ENCODE measurements around the gene VSTM4. TPM values are rescaled to one million over a fixed set of nuclear protein-coding genes. Genes with fewer than 3 reads are reported as not detected.

VSTM4 gene
- total and polyA plus RNA-seq, 2 experiments from 2014 or later: 9.0 to 10.2 TPM

- no peaks in the 10 kb centered on the region for H3K9me3 ChIP-seq (ENCODE audit: low read depth)
- no peak overlapping the region for H3K4me2 ChIP-seq
- no peak overlapping the region for H3K27ac ChIP-seq
- DNase-seq (ENCODE audit: low spot score): peak; percentile 48
- H3K36me3 ChIP-seq (replicated peaks; ENCODE audit: insufficient read depth, low read depth): no peaks in the 10 kb centered on the region
- H3K4me1 ChIP-seq (ENCODE audit: insufficient read depth): no peaks in the 10 kb centered on the region
- WGBS (ENCODE audit: low lambda C conversion rate, missing lambda C conversion rate): 49% methylated on average over 8 of the region's 9 CpGs
- H3K79me2 ChIP-seq: no peaks in the 10 kb centered on the region
- H4K20me1 ChIP-seq (ENCODE audit: insufficient read depth, poor library complexity, severe bottlenecking): no peaks in the 10 kb centered on the region
- TF ChIP-seq CTCF (IDR thresholded peaks at IDR 0.05; ENCODE audit: poor library complexity) (peak; percentile 31), EZH2phosphoT487 (IDR thresholded peaks at IDR 0.05; ENCODE audit: low read depth, severe bottlenecking, unreplicated experiment) (no peak)
- no peaks in the 10 kb centered on the region for H3K27me3 ChIP-seq
- H2AFZ ChIP-seq: no peak overlapping the region
- no peaks in the 10 kb centered on the region for H3K9me2 ChIP-seq (replicated peaks; ENCODE audit: insufficient read depth)
- H3K4me3 ChIP-seq: no peak overlapping the region
Measured at GRCh38 chr10:49001402-49001801, 113.9 kb downstream of the VSTM4 start.

- H3K4me2 ChIP-seq: no peak overlapping the region
- H2AFZ ChIP-seq: no peak overlapping the region
- WGBS (ENCODE audit: low lambda C conversion rate, missing lambda C conversion rate): 89% methylated on average over 13 of the region's 13 CpGs
Measured at GRCh38 chr10:49000437-49001398, 114.6 kb downstream of the VSTM4 start.

GRCh38 chr10:48999346-48999745, 116.0 kb downstream of the VSTM4 start:
- no peak for DNase-seq (ENCODE audit: low spot score)
- Histone ChIP-seq H3K27ac (no peak overlapping the region), H3K4me2 (no peak overlapping the region), H3K9me2 (replicated peaks; ENCODE audit: insufficient read depth) (no peaks in the 10 kb centered on the region), H2AFZ (no peak overlapping the region), H3K36me3 (replicated peaks; ENCODE audit: insufficient read depth, low read depth) (no peaks in the 10 kb centered on the region), H3K79me2 (no peaks in the 10 kb centered on the region), H3K27me3 (no peaks in the 10 kb centered on the region), H3K4me1 (ENCODE audit: insufficient read depth) (no peaks in the 10 kb centered on the region), H4K20me1 (ENCODE audit: insufficient read depth, poor library complexity, severe bottlenecking) (no peaks in the 10 kb centered on the region), H3K4me3 (no peak overlapping the region), H3K9me3 (ENCODE audit: low read depth) (no peaks in the 10 kb centered on the region)
- WGBS (ENCODE audit: low lambda C conversion rate, missing lambda C conversion rate): 79% methylated on average over 2 of the region's 2 CpGs
- no peak for TF ChIP-seq CTCF (IDR thresholded peaks at IDR 0.05; ENCODE audit: poor library complexity)

More at GRCh38 chr10:49000437-49001398, 114.6 kb downstream of the VSTM4 start:
- Histone ChIP-seq H3K27ac (no peak overlapping the region), H3K36me3 (replicated peaks; ENCODE audit: insufficient read depth, low read depth) (no peaks in the 10 kb centered on the region), H3K9me3 (ENCODE audit: low read depth) (no peaks in the 10 kb centered on the region), H3K27me3 (no peaks in the 10 kb centered on the region), H3K79me2 (no peaks in the 10 kb centered on the region), H3K4me3 (no peak overlapping the region), H3K9me2 (replicated peaks; ENCODE audit: insufficient read depth) (no peaks in the 10 kb centered on the region), H3K4me1 (ENCODE audit: insufficient read depth) (no peaks in the 10 kb centered on the region), H4K20me1 (ENCODE audit: insufficient read depth, poor library complexity, severe bottlenecking) (no peaks in the 10 kb centered on the region)
- TF ChIP-seq EZH2phosphoT487 (IDR thresholded peaks at IDR 0.05; ENCODE audit: low read depth, severe bottlenecking, unreplicated experiment) (no peak), CTCF (IDR thresholded peaks at IDR 0.05; ENCODE audit: poor library complexity) (no peak), EZH2 (IDR thresholded peaks at IDR 0.05; ENCODE audit: borderline replicate concordance) (no peak)
- DNase-seq (ENCODE audit: low spot score): no peak

All from hepatocyte (in vitro differentiated cells).